Suprapubic skin (tissue), 3 donors: ENCODE results near the gene CHST11.

Experiments
- POLR2A ChIP-seq, 2 donors: fragments of 450-650 bp; IDR thresholded peaks; one replicate each; pipeline ENCODE4 v1.6.1; 2017; ENCODE audit warnings: antibody characterized with exemption in 2 of 2, mild to moderate bottlenecking in 2 of 2, moderate library complexity in 2 of 2
- TF ChIP-seq, protein P1 (sequence below), 2 donors: fragments of 200-600 bp in 1 of 2; fragments of 450-650 bp in 1 of 2; sonication (generic) in 1 of 2; IDR thresholded peaks; one replicate each; pipeline ENCODE4 v1.5.1; 2016 to 2019; ENCODE audit warnings: antibody characterized with exemption in 2 of 2, mild to moderate bottlenecking in 1 of 2, moderate library complexity in 1 of 2

DNA sequence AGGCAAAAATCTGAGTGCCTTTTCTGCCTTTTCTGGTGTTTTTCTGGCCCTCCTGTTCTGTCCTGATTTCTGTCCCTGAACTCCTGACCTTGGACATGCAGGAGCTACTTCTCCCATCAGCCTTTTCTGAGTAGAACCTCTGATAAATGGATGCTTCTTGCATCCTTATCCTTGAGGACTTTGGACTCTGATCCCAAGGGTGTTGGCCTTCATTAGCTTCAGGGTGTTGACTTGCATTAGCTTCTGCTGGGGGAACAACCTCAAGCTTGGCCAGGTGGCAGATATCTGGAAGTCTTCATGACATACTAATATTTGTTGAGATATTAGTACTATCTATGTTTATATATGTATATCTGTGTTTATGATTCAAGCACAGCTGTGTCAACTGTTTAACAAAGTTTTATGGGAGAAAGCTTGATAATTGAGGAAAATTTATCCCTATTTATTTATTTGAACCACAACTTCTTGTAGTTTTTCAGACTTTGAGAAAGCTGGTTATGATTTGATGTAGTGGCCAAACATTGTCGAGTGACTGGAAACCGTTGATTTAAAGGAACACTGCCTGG lies 124.3 kb downstream of the CHST11 start:
- TF ChIP-seq POLR2A (IDR thresholded peaks at IDR 0.05), result no peak
- TF ChIP-seq, protein P1, sequence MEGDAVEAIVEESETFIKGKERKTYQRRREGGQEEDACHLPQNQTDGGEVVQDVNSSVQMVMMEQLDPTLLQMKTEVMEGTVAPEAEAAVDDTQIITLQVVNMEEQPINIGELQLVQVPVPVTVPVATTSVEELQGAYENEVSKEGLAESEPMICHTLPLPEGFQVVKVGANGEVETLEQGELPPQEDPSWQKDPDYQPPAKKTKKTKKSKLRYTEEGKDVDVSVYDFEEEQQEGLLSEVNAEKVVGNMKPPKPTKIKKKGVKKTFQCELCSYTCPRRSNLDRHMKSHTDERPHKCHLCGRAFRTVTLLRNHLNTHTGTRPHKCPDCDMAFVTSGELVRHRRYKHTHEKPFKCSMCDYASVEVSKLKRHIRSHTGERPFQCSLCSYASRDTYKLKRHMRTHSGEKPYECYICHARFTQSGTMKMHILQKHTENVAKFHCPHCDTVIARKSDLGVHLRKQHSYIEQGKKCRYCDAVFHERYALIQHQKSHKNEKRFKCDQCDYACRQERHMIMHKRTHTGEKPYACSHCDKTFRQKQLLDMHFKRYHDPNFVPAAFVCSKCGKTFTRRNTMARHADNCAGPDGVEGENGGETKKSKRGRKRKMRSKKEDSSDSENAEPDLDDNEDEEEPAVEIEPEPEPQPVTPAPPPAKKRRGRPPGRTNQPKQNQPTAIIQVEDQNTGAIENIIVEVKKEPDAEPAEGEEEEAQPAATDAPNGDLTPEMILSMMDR (IDR thresholded peaks at IDR 0.05), result no peak
